Activated naive CD4-positive, alpha-beta T cell treated with anti-CD3 and anti-CD28 coated beads for 36 hours (primary cell): ENCODE data around the gene SEZ6. TPM values are rescaled to one million over a fixed set of nuclear protein-coding genes. Genes with fewer than 3 reads are reported as not detected.
"Not testable (repeated sequence)": the region's sequence is repeated elsewhere in the genome, so short reads cannot be mapped to it uniquely, and the experiment has no call there.

Experiments used
- CTCF ChIA-PET: fragments of 350-600 bp; sonication (Branson Sonifier 250); formaldehyde crosslinking; loops from one replicate; lab custom pipeline; 2021; ENCODE audit warnings: antibody characterized with exemption; lab: Charles Lee
- DNase-seq: peaks from one replicate; pipeline ENCODE4 v3.0.0-alpha.2; 2020
- H3K27ac Mint-ChIP-seq: one replicate; pipeline ENCODE4 v1.8.0; 2021; ENCODE audit warnings: mild to moderate bottlenecking, mixed read lengths
- H3K27me3 Mint-ChIP-seq: one replicate; pipeline ENCODE4 v1.8.0; 2021; ENCODE audit warnings: low read depth, mixed read lengths
- H3K36me3 Mint-ChIP-seq: one replicate; pipeline ENCODE4 v1.8.0; 2021; ENCODE audit warnings: low read depth, mixed read lengths
- H3K4me1 Mint-ChIP-seq: one replicate; pipeline ENCODE4 v1.8.0; 2021; ENCODE audit warnings: low read depth, mixed read lengths
- H3K4me3 Mint-ChIP-seq: one replicate; pipeline ENCODE4 v1.8.0; 2021; ENCODE audit warnings: mild to moderate bottlenecking, moderate library complexity, mixed read lengths
- H3K9me3 Mint-ChIP-seq: one replicate; pipeline ENCODE4 v1.8.0; 2021; ENCODE audit warnings: mixed read lengths
- intact Hi-C: fragments of 100-400 bp; cut with micrococcal nuclease; formaldehyde crosslinking; loops from one replicate; pipeline ENCODE4 v1.15.1; 2023
- total RNA-seq, 2 experiments: library from RNA; stranded (reverse); gene quantifications; one replicate each; pipeline ENCODE4 v1.2.3, GENCODE V29; 2021

The SEZ6 gene
- total RNA-seq, 2 experiments from 2014 or later: not detected

DNA sequence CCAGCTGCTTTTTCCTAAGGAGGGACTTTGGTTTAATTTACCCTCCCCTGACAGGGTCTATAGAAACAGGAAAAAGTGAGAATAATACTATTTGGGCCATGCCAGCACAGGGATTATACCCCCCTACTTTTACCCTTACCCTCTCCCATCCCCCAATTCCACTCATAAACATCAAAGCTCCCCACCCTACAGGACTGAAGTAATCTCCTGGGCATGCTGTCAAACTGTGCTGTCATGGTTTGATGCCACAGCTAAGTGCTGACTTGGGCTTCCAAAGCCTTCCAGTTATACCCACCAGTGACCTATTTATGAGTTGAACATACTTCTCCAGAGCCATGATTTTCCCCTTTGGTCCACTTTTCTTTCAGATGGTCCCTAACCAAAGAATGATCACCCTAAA, 67.3 kb downstream of the SEZ6 start:
- CTCF ChIA-PET: interaction anchor here (0.6 to 1.8 kb wide), 5 partner anchors 9 to 312 kb away, joined by 3 to 7 read pairs (median 3); no protein-coding TSS in a partner anchor
- Mint-ChIP-seq H3K36me3 (peaks cover 30% of the 10 kb centered on the region), H3K27ac (no peak overlapping the region)

DNA sequence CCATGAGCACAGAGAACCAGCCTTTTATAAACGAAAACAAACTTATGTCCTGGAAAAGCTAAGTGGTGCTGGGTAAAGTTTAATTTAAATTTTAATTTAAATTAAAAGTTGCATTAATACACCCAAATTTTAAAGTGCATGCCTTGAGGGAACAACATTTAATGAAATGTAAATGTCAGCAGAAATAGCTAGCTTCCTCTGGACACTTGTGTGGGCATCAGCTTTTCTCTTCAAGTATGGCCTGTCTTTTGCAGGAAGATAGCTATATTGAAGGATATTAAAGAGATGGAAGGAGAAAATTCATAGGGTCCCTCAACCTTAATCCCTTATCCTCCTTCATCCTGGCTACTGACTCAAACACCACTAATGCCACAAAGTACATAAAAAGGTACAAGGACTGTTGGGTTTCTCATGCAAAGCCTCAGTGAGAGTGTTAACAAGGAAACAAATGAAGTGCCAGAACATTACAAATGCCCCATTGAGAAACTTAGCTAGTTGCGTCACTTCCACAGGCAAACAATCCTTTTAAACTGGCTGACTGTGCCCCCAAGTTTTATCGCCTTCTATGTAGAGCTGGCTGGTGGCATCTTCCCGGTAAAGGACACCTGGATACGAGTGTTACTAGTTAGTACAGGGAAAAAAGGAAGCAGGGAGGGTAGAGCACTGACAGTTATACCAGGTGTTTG, 68.6 kb downstream of the SEZ6 start:
- CTCF ChIA-PET: interaction anchor here (0.6 to 1.8 kb wide), 5 partner anchors 16 to 174 kb away, joined by 3 to 7 read pairs (median 3); partner anchors contain the start of gene DHRS13
- no peak for DNase-seq
- H3K4me1 Mint-ChIP-seq: peaks cover 86% of the 10 kb centered on the region
- H3K9me3 Mint-ChIP-seq: no peaks in the 10 kb centered on the region
- H3K27ac Mint-ChIP-seq: peak overlapping the region; percentile 71
- no peak overlapping the region for H3K4me3 Mint-ChIP-seq
- intact Hi-C loops: no loop called here
- peaks cover 23% of the 10 kb centered on the region for H3K36me3 Mint-ChIP-seq
- H3K27me3 Mint-ChIP-seq: no peaks in the 10 kb centered on the region

More for the DNA sequence above, 67.3 kb downstream of the SEZ6 start:
- intact Hi-C loops: no loop called here
- Mint-ChIP-seq H3K27me3 (no peaks in the 10 kb centered on the region), H3K4me1 (peaks cover 85% of the 10 kb centered on the region), H3K4me3 (no peak overlapping the region), H3K9me3 (no peaks in the 10 kb centered on the region)
- no peak for DNase-seq

DNA sequence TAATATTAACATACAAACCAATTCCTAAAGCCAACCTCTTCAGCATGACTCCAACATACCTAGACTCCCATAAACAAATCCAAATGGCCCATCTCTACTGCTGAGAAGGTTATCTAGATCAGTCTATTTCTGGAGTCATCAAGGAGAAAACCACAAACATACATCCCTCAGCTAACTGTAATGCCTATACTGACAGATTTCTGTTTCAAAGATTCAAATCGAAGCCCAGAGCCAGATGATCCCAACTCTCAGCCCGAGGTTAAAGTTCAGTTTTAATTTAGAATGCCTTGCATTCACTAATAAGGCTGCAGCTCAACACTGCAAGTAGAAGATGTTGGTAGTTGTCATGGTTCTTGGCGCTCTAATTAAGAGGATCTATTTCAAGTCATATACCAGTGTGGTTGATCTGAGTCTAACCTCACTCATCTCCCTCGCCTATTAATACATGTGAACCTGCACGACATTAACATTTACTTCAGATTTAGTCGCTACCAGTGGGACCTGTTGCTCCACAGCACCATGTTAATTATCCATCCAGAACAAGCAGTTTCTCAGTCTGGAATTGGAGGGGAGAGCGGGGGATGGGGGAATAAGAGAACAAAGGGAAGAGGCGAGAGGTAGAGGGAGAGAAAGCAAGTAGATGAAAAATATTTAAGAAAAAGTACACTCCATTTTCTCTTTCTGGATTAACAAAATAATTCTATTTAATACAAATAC, 69.9 kb downstream of the SEZ6 start:
- no peak overlapping the region for H3K27ac Mint-ChIP-seq
- peaks cover 79% of the 10 kb centered on the region for H3K4me1 Mint-ChIP-seq
- CTCF ChIA-PET: interaction anchor here (1.3 to 2.3 kb wide), 2 partner anchors 19 to 23 kb away, joined by 4 to 5 read pairs; no protein-coding TSS in a partner anchor
- H3K4me3 Mint-ChIP-seq: no peak overlapping the region
- H3K36me3 Mint-ChIP-seq: peaks cover 20% of the 10 kb centered on the region
- H3K27me3 Mint-ChIP-seq: no peaks in the 10 kb centered on the region
- intact Hi-C loops: no loop called here
- no peaks in the 10 kb centered on the region for H3K9me3 Mint-ChIP-seq
- DNase-seq: no peak

DNA sequence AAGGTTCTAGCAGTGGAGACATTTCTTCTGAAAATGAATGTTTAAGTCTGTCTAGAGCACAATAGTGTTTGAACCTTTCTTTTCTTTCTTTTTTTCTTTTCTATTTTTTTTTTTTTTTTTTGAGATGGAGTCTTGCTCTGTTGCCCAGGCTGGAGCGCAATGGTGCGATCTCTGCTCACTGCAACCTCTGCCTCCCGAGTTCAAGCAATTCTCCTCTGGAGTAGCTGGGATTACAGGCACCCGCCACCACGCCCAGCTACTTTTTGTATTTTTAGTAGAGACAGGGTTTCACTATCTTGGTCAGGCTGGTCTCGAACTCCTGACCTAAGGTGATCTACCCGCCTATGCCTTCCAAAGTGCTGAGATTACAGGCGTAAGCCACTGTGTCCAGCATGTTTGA, 71.3 kb downstream of the SEZ6 start:
- DNase-seq, H3K4me3 Mint-ChIP-seq, H3K9me3 Mint-ChIP-seq, intact Hi-C loops, H3K27me3 Mint-ChIP-seq, H3K27ac Mint-ChIP-seq: not testable (repeated sequence)
- Mint-ChIP-seq H3K36me3 (peaks cover 28% of the 10 kb centered on the region), H3K4me1 (peaks cover 75% of the 10 kb centered on the region)
- CTCF ChIA-PET: interaction anchor here (0.6 to 2.3 kb wide), 4 partner anchors 11 to 162 kb away, joined by 3 to 5 read pairs (median 4); no protein-coding TSS in a partner anchor

DNA sequence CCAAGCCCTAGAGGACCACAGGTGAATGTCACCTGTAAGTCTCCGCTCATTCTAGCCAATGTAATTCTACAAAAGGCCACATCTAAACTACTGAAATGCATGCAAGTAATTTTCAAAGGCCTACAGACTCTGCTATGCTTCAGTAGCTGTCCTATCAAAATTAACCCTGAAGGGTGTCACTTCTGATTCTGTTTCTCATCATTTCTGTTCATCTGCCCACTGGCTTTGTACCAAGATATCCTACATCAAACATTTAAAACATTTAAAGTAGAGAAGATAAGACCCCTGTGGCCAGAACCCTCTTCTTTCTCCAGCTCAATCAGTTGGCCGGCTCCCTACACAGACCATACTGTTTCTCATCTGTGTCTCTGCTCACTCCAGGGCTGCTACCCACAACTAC, 76.0 kb downstream of the SEZ6 start:
- H3K4me1 Mint-ChIP-seq: peaks cover 73% of the 10 kb centered on the region
- H3K4me3 Mint-ChIP-seq: no peak overlapping the region
- H3K27me3 Mint-ChIP-seq: no peaks in the 10 kb centered on the region
- peaks cover 15% of the 10 kb centered on the region for H3K9me3 Mint-ChIP-seq
- H3K27ac Mint-ChIP-seq: peak overlapping the region; percentile 21
- DNase-seq: no peak
- CTCF ChIA-PET: interaction anchor here (0.9 to 1.5 kb wide), 3 partner anchors 10 to 202 kb away, joined by 3 to 5 read pairs (median 3); no protein-coding TSS in a partner anchor
- intact Hi-C loops: no loop called here
- peaks cover 49% of the 10 kb centered on the region for H3K36me3 Mint-ChIP-seq

DNA sequence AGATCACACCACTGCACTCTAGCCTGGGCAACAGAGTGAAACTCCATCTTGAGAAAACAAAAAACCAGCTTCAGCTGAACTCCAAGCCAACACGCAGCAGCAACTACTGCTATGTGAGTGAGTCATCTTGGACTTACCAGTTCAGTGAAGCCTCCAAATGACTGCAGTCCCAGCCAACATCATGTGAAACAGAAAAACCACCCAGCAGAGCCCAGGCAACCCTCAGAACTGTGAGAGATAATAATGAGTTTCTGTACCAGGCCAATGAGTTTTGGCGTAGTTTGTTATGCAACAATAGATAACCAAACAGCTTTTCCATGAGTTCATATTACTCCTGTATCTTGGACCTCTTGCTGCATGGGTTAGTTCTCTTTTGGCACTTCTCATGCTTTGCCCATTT, 77.8 kb downstream of the SEZ6 start:
- H3K36me3 Mint-ChIP-seq: peaks cover 60% of the 10 kb centered on the region
- CTCF ChIA-PET: interaction anchor here (1.0 to 3.8 kb wide), 4 partner anchors 10 to 178 kb away, joined by 3 to 16 read pairs (median 4); no protein-coding TSS in a partner anchor
- DNase-seq: peak; percentile 70
- no peaks in the 10 kb centered on the region for H3K27me3 Mint-ChIP-seq
- no peak overlapping the region for H3K4me3 Mint-ChIP-seq
- intact Hi-C loops: no loop called here
- peak overlapping the region; percentile 51 for H3K27ac Mint-ChIP-seq
- peaks cover 71% of the 10 kb centered on the region for H3K4me1 Mint-ChIP-seq
- peaks cover 15% of the 10 kb centered on the region for H3K9me3 Mint-ChIP-seq

DNA sequence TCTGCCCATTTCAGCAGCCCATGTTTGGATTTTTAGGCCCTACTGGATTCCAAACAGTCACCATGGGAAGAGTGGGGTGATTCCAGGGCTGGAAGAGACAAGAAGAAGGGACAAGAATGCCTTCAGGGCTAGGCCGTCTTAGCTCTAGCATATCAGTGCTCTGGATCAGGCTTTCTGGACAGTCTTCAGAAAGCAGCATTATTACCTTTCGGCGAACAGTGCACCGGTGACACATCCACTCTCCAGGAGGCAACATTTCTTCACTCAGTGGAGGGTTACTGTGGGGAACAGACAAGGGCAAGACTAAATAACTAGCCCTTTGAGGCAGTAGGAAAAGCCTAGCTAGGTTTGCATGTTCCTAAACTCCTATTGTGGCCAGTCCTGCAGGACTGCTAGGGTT, 79.0 kb downstream of the SEZ6 start:
- CTCF ChIA-PET: interaction anchor here (1.0 to 3.8 kb wide), 7 partner anchors 8 to 200 kb away, joined by 3 to 16 read pairs (median 3); no protein-coding TSS in a partner anchor
- Mint-ChIP-seq H3K4me3 (no peak overlapping the region), H3K27me3 (no peaks in the 10 kb centered on the region), H3K36me3 (peaks cover 64% of the 10 kb centered on the region), H3K27ac (peak overlapping the region; percentile 76), H3K4me1 (peaks cover 64% of the 10 kb centered on the region), H3K9me3 (peaks cover 15% of the 10 kb centered on the region)
- intact Hi-C loops: loop anchor here (1.0 to 2.0 kb wide), 5 partner anchors 23 to 198 kb away; partner anchors contain the start of genes FLOT2 and NEK8
- no peak for DNase-seq

DNA sequence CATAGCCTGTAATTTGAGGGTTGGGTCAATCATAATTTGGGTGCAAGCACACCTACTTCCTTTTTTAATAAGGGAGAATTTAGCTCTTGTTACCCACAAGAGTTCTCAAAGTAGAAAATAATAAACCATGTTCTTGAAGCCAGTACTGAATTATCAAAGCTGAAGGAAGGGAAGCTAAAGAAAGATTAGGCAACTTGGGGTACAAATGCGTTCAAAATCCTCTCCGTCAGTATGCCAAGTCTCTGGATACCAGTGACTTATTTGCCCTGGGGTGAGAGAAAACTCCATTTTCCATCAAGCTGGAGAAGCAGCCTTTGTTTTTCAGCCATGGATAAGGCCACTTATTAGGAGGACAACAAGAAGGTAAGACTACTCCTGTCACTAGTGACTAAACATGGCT, 79.5 kb downstream of the SEZ6 start:
- H3K4me3 Mint-ChIP-seq: no peak overlapping the region
- no peak for DNase-seq
- intact Hi-C loops: loop anchor here (1.0 to 2.0 kb wide), 5 partner anchors 23 to 198 kb away; partner anchors contain the start of genes FLOT2 and NEK8
- H3K9me3 Mint-ChIP-seq: peaks cover 15% of the 10 kb centered on the region
- H3K36me3 Mint-ChIP-seq: peaks cover 68% of the 10 kb centered on the region
- H3K27ac Mint-ChIP-seq: peak overlapping the region; percentile 76
- CTCF ChIA-PET: interaction anchor here (0.7 to 3.8 kb wide), 7 partner anchors 10 to 199 kb away, joined by 3 to 16 read pairs (median 3); no protein-coding TSS in a partner anchor
- peaks cover 64% of the 10 kb centered on the region for H3K4me1 Mint-ChIP-seq
- no peaks in the 10 kb centered on the region for H3K27me3 Mint-ChIP-seq

DNA sequence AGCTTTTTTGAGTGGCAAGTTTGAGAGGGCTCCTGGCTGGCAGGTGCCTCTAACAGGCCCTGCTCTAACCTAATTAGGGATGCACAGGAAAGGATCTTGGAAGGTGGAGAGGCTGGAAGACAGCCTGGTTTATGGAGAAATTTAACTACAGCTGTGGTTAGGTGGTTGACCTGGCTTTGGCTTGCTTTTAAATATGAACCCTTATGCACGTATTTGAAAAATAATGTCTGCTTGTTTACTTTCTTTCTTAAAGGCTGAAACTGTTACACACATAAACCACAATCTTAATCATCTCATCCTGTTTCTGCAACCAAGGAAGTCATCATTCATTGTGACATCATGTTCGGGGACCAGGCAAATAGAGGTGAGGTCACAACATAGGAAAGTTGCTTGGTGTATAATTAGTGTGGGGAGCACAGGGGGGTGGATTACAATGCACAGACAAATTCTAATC, 79.9 kb downstream of the SEZ6 start:
- intact Hi-C loops: loop anchor here (1.0 to 2.0 kb wide), 5 partner anchors 23 to 198 kb away; partner anchors contain the start of genes FLOT2 and NEK8
- Mint-ChIP-seq H3K36me3 (peaks cover 70% of the 10 kb centered on the region), H3K27me3 (no peaks in the 10 kb centered on the region), H3K4me1 (peaks cover 63% of the 10 kb centered on the region), H3K9me3 (peaks cover 15% of the 10 kb centered on the region), H3K27ac (peak overlapping the region; percentile 76), H3K4me3 (no peak overlapping the region)
- peak; percentile 58 for DNase-seq
- CTCF ChIA-PET: interaction anchor here (0.7 to 3.8 kb wide), 9 partner anchors 9 to 200 kb away, joined by 3 to 16 read pairs (median 3); partner anchors contain the start of gene TLCD1

DNA sequence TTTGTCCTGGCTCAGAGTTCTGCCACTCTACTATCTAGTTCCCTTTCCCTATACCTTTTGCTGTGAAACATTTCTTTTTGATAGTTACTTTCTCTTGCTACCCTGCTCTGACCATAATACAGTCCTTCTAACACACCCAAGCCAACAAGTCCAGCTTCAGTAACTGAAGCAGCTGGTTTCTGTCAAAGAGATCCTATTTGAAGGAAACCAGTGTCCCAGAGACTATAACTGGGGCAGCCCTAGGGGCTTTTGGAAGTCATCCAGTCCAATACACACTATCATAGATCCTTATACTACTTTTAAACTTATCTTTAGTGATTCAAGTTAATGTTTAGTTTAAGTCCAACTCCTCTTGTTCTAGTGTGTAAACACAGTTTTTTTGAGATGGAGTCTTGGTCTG, 85.6 kb downstream of the SEZ6 start:
- CTCF ChIA-PET: interaction anchor here (0.6 to 1.3 kb wide), 3 partner anchors 8 to 94 kb away, joined by 3 to 6 read pairs (median 3); no protein-coding TSS in a partner anchor
- no peaks in the 10 kb centered on the region for H3K27me3 Mint-ChIP-seq
- peaks cover 64% of the 10 kb centered on the region for H3K36me3 Mint-ChIP-seq
- H3K9me3 Mint-ChIP-seq: peaks cover 3% of the 10 kb centered on the region
- H3K27ac Mint-ChIP-seq: peak overlapping the region; percentile 11
- no peak overlapping the region for H3K4me3 Mint-ChIP-seq
- peaks cover 26% of the 10 kb centered on the region for H3K4me1 Mint-ChIP-seq
- intact Hi-C loops: no loop called here
- no peak for DNase-seq

DNA sequence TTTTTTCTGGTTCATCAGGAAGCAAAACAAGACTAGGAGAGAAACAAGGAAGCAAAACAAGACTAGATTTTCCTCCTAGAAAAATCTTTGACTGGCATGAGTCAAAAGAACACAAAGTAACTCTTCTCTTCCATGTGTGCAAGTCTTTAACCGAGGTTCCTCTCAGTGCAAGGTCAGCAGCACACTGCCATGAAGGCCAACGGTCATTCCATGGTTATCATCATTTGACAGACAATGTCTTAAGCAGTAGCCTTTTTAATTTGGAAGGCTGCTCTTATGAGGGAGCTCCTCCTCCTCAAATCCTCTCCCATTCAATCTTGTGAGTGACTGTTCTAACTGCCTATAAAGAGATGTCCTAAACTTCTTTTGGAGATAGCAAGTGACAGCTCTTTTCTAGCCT, 87.5 kb downstream of the SEZ6 start:
- no peak for DNase-seq
- H3K27me3 Mint-ChIP-seq: no peaks in the 10 kb centered on the region
- CTCF ChIA-PET: interaction anchor here (0.5 to 1.1 kb wide), 7 partner anchors 9 to 424 kb away, joined by 3 to 4 read pairs (median 3); partner anchors contain the start of genes FLOT2 and NEK8
- no peak overlapping the region for H3K4me3 Mint-ChIP-seq
- H3K9me3 Mint-ChIP-seq: peaks cover 9% of the 10 kb centered on the region
- H3K4me1 Mint-ChIP-seq: peaks cover 16% of the 10 kb centered on the region
- H3K36me3 Mint-ChIP-seq: peaks cover 61% of the 10 kb centered on the region
- H3K27ac Mint-ChIP-seq: no peak overlapping the region
- intact Hi-C loops: no loop called here
